GM19395 (cell line): ENCODE results near the gene ECI1.
A peak's percentile ranks its signal among the peaks of the same experiment; 100 is the strongest.

ENCODE experiments used
- ATAC-seq: cut with Tn5 transposase; IDR thresholded peaks from one replicate; pipeline ENCODE4 v1.9.1; 2021; ENCODE audit warnings: mild to moderate bottlenecking, moderate library complexity; ENCODE audit not compliant: unreplicated experiment

Gene ECI1

DNA sequence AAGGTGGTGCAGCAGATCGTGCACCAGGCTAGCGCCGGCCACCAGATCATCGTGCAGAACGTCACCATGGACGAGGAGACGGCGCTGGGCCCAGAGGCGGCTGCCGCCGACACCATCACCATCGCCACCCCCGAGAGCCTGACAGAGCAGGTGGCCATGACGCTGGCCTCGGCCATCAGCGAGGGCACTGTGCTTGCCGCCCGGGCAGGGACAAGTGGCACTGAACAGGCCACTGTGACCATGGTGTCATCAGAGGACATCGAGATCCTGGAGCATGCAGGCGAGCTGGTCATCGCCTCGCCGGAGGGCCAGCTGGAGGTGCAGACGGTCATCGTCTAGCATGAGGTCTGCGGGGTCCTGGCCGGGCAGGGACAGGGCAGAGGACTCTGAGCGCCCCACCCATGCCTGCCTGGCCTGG is 16.1 kb downstream of the ECI1 start:
- ATAC-seq = no peak

DNA sequence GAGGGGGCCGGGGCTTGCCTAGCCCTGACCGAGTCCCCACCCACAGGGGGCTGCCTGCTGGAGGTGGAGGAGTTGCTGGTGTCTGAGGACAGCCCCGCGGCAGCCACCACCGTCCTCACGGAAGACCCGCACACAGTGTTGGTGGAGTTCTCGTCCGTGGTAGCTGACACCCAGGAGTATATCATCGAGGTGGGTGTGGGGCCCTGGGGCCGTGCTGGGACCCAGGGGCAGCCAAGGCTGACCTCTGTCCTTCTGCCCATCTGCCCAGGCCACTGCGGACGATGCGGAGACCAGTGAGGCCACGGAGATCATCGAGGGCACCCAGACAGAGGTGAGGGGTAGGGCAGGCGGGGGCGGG is 16.6 kb downstream of the ECI1 start:
- ATAC-seq = no peak

DNA sequence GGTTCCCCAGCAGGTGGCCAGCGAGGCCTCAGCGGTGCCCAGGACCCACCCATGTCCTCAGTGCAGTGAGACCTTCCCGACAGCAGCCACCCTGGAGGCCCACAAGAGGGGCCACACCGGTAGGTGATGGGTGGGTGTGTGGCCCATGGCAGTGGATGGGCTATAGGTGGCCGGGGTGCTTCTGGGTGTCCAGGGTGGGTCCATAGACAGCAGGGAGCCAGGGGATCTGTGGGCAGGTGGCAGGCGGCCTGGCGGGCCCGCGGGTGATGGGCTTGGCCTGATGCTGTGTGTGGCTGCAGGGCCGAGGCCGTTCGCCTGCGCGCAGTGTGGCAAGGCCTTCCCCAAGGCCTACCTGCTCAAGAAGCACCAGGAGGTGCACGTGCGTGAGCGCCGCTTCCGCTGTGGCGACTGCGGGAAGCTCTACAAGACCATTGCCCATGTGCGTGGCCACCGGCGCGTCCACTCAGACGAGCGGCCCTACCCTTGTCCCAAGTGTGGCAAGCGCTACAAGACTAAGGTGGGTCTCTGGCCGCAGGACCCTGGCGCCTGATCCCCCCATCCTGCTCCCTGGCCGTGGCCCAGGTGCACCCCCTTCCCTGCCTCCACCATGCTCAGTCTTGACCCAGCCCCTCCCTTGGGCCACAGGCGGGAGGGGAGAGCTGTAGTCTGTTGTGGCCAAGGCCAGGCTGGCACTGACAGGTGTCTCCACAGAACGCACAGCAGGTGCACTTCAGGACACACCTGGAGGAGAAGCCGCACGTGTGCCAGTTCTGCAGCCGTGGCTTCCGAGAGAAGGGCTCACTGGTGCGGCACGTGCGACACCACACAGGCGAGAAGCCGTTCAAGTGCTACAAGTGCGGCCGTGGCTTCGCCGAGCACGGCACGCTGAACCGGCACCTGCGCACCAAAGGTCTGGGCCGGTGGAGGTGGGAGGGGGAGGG is 17.2 kb downstream of the ECI1 start:
- no peak for ATAC-seq

DNA sequence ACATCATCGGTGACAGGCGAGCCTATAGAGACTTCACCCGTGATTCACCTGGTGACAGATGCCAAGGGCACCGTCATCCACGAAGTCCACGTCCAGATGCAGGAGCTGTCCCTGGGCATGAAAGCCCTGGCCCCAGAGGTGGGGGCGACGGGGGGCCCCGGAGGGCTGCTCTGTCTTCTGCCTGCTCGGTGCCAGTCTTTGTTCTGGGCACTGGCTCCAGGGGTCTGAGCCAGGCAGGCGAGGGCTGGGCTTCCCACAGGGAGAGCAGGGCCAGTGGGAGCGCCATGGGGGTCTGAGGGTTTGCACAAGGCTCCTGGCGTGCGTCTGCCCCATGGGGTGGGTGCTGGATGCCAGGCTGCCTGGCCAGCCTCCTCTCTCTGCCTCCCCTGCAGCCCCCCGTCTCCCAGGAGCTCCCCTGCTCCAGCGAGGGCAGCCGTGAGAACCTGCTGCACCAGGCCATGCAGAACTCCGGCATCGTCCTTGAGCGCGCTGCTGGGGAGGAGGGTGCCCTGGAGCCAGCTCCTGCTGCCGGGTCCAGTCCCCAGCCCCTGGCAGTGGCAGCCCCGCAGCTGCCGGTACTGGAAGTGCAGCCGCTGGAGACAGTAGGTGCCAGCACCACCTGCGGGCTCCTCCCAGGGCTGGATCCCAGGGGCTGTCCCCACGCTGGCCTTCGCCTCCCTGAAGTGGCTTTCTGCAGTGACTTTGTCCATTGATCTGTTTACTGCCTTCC is 18.2 kb downstream of the ECI1 start:
- ATAC-seq = no peak

DNA sequence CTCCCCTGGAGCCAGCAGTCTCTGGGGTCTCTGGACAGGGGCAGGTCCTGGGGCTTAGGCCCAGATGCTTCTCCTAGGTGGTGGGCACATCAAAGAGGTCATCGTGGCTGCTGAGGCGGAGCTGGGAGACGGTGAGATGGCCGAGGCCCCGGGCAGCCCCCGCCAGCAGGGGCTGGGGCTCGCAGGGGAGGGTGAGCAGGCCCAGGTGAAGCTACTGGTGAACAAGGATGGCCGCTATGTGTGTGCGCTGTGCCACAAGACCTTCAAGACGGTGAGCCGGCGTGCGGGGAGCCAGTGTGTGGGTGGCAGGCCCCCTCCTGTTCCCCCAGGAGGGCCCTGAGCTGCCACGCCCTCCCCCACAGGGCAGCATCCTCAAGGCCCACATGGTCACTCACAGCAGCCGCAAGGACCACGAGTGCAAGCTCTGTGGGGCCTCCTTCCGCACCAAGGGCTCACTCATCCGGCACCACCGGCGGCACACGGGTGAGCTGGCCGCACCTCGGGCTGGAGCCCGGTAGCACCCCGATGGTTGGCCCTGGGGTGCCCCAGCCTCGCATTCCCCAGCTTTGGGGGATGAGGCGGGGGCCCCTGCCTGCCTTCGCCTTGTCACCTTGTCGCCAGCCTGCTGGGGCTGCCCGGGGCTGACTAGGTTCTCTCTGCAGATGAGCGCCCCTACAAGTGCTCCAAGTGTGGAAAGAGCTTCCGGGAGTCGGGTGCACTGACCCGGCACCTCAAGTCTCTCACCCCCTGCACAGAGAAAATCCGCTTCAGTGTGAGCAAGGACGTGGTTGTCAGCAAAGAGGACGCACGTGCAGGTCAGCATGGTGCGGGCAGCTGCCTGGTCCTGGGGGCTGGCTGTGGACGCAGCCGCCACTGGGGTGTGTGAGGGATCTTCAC is 19.0 kb downstream of the ECI1 start:
- ATAC-seq = no peak

DNA sequence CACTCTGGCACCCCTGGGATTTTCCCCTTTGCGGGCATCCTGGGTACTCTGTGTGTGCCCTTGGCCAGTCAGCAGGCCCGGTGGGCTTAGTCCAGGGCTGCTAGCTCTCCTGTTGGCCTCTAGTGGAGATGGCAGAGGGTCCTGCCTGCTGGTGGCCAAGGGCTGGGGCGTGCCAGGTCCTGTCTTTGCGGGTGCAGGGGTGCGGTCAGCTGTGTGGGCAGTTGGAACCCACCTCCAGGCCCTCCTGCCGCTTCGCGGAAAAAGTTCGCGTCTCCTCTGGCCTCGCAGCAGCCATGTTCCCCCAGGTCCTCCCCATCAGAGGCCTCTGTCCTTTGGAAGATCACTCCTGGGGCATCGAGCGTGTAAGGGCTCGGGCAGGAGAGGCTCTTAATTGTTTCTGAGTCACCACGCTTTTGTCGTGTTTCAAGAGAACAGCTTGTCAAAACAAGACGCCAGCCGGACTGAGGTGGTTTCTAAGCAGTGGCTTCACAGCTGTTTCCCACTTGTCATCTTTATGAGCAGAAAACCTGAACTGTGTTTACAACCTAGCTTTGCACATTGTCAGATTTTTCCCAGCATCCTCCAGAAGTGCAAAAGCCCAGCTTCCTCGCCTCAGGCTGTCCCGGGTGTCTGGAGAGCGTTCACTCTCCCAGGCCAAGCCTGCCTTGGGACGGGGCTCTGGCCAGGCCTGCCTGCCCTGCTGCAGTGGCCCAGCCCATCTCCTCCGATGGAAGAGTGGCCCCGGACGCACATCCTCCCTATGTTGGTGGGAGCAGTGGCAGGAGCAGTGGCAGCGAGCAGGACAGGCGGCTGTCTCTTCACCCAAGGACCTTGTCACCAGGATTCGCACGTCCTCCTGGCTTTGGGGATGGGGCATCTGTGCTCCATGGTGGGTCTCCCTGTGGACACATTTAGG is 20.1 kb downstream of the ECI1 start:
- no peak for ATAC-seq

DNA sequence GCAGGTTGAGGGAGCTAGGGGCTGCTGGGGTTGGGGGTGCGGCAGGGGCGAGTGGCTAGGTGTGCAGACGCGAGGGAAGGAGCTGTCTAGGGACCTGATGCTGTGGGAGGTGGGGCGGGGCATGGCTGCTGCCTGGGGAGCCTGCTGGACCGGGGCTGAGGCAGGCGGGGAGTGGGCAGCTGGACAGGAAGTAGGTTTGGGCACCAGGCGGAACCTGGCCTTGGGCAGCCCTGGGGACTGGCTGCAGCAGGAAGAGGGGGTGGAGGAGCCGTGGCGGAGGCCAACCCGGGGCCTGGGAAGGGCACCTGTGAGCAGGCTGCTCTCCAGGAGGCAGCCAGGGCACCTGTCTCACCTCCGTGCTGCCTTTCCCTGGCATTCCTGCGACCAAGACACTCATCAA is 21.0 kb downstream of the ECI1 start:
- ATAC-seq = no peak

DNA sequence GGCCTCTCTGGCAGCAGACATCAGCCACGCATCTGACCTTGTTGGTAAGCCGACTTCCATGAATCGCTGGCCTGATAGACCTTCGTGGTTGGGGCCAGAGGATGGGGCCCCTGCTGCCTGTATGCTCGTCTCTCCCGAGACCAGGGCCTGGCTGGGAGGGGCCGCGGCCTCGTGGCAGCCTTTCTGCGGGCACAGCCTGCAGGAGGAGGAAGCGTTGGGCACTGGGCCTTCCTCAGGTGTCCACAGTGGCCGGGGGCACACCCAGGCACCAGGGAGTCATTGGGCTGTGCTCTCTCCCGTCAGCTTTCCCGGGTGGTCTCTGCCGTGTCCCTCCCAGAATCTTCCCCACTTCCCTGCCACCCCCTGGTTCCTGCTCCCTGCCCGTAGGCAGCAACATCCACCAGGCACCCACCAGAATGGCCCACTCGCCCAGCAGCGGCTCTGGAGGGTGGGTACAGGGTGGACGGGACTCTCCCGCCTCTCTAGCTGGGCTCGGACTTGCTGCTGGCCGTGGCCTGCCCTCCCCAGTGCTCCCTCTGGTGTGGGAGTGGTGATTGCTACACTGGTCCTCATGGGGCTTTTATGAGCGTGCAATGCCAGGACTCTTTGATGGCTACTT is 21.6 kb downstream of the ECI1 start:
- no peak for ATAC-seq

DNA sequence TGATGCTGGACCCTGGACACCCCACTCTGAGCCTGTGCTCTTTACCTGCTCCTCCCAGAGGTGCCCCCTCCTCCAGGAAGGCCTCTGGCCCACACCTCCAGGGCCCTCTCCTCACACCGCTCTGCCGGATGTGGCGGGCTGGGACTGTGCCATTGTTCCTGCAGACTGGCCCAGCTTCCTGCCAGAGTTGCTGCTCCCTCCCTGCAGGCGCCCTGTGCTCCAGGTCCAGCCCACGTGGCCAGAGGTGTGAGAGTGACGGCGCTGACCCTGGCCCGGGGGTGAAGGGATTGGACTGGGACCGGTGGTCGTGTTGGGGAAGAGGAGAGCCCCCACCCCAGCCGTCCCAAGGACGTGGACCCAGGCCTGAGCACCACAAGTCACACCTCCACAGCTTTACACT is 22.3 kb downstream of the ECI1 start:
- no peak for ATAC-seq

DNA sequence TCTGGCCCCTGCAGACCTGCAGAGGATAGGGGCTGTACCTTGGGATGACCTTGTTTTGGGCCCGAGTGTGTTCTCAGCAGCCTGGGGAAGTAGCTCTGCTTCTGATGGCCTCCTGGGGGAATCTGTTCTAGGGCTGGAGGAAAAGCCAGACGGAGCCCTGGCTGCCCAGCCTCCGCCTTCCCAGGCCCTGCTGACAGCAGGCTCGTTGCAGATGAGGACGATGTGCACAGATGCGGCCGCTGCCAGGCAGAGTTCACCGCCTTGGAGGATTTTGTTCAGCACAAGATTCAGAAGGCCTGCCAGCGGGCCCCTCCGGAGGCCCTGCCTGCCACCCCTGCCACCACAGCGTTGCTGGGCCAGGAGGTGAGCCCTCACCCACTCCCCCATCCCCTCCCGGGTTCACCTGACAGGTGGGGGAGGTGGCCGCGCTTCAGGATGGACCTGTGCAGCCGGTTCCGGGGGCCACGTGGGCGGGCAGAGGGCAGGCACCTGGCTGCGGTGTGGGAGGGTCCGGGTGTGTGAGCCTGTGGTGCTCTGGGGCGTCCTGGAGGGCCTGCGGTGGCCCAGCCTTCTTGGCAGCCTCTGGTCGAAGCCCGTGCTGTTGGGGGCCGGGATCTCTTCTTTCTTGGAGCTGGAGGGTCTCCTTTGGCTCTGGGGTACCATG is 23.1 kb downstream of the ECI1 start:
- no peak for ATAC-seq

DNA sequence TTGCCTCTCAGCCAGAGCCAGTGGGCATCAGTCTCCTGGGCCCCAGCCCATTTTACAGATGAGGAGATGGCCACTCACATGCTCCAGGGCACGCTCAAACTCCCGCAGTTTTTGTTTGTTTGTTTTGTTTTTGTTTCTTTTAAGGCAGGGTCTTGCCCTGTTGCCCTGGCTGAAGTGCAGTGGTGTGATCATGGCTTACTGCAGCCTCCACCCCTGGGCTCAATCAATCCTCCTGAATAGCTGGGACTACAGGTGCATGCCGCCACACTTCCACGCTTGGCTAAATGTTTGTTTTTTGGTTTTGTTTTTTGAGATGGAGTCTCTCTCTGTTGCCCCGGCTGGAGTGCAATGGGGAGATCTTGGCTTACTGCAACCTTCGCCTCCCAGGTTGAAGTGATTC is 24.5 kb downstream of the ECI1 start:
- no peak for ATAC-seq

DNA sequence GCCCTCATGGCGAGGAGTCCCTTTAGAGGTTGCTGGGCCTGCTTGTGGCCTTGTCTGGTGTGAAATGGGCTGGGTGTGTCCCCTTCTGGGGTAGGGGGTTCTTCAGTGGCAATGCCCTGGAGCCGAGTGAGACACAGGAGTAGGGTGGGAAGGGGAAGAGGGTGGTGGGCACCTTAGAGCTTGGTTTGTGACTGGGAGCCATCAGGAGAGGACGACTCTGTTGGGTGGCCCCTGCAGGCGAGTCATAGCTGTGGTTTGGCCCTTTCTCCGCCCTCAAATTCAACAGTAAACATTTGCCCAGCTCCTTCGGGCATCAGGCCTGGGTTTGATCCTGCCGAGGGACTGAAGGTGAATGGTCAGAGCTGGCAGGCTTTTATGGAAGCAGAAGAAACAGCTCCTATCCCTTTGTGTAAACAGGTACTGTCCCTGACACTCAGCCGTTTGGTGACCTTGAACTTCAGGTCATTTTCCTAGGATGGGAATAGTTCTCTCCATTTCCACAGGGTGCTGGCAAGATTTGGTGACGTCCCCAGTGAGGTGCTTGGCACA is 25.1 kb downstream of the ECI1 start:
- ATAC-seq = no peak

DNA sequence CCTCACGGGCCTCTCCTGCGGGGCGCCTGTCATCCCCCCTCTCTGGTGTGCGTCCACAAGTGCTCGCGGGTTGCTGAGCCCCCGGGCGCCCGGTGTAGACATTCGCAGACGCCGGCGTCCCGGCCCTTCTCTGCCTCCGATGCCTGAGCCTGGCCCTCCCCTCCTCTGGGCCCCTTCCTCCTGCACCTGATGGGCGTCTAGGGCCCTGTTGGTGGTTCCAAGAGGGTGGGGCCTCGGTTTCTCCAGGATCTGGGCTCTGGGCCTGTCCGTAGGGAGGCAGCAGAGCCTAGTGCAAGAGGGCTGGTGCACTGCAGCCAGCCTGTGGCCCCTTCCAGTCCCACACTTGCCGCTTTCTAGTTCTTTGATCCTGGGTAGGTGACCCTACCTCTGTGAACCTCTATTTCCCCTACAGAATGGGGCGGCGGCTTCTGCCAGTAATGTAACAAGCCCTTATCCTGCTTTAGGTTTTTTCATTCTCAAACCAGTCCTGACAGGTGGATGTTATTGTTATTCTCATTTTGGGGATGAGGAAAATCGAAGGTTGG is 27.4 kb downstream of the ECI1 start:
- peak; percentile 21 for ATAC-seq

DNA sequence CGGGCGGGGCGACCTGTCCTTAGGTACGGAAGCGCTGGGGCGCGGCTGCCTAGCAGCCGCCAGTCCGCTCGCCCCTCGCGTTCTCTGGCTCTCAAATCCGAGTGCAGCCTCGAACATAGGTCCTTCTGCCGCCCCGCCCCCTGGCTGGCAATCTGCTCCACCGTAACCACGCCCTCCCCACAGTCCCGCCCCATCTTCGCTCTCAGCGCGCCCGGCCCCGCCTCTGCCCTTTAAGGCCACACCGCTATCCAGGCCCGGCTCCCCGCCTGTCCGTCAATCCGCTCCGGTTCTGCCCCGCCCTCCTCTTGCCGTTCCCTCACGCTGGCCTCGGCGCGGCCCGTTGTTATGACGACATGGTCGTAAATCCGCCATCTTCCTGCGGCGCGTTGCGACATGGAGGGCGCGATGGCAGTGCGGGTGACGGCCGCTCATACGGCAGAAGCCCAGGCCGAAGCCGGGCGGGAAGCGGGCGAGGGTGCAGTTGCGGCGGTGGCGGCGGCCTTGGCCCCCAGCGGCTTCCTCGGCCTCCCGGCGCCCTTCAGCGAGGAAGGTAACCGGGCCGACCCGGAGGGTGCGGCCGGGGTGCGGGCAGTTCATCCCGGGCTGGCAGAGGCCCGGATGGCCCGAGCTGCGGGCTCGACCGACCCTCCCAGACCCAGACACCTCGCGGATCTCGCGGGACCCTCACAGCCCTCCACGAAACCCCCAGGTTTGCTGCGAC is 28.0 kb downstream of the ECI1 start, which contains the start of gene E4F1:
TSS of gene E4F1 (plus strand) at position 371 of the 721 bp plus-strand sequence. CDS start at position 394, 23 bp downstream.
- peak; percentile 89 for ATAC-seq

DNA sequence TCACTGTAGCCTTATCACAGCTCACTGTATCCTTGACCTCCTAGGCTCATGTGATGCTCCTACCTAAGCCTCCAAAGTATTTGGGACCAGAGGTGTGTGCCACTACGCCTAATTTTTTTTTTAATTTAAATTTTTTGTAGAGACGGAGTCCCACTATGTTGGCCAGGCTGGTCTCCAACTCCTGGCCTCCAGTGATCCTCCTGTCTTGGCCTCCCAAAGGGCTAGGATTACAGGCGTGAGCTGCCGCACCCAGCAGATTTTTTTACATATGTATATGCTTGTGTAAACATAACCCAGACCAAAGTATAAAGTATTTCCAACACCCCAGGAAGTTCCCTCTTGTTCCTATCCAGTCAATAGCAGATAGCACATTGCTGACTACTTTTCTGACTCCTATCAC is 35.1 kb downstream of the ECI1 start:
- ATAC-seq = no peak

DNA sequence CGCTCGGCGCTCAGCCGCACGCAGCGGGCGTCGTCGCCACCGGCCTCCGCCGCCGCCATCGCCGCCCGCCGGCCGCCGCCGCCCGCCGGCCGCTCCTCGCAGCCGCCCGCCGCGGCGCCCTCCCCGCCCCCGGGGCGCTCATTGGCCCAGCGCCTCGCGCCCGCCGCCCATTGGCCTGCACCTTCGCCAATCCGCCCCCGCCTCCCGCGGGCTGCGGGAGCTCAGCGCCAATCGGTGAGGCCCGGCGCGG is 36.7 kb downstream of the ECI1 start, which contains the start of gene PGP:
TSS of gene PGP (minus strand) at position 122 of the 250 bp plus-strand sequence. CDS start at position 59, 63 bp downstream.
- peak; percentile 76 for ATAC-seq

DNA sequence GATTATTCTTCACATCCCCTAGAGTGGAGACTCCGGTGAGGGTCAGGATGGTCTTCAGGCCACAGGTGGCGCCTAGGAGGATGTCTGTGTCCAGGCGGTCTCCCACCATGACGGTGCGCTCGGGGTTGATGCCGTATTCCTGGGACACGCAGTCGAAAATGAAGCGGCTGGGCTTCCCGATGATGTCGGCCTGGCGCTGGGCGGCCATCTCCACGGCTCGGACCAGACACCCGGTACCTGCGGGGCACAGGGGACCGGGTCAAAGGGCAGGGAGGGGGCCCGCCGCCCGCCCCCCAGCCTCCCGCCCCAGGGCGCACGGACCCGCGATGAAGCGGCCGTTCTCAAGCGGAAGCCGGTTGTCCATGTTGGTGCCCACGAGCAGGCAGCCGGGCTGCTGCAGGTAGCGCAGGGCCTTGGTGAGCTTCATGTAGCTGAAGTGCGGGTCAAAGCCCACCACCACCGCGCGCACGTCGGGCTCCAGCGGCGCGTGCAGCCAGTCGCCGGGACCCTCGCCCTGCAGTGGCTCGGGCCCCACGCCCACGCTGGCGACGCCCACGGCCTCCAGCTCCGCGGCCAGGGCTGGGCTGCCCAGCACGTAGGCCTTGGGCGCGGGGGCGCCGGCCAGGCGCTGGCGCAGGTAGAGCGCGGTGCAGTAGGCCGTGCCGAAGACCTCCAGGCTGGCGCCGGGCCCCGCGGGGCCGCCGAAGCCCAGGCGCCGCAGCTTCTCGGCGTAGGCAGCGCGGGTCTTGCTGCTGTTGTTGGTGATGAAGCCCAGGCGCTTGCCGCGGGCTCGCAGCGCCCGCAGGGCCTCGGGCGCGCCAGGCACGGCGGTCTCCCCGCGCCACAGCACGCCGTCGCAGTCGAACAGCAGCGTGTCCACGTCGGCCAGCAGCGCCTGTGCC is 37.3 kb downstream of the ECI1 start:
- ATAC-seq = peak; percentile 7
